GM12878 (cell line): ENCODE data around the gene CCDC137.

ENCODE experiments used
- BCL11A ChIP-seq: IDR thresholded peaks from 2 replicates; pipeline ENCODE4 v1.6.1; 2011; ENCODE audit warnings: low read depth, low read length
- BHLHE40 ChIP-seq, 2 experiments: fragments of 450-650 bp in 1 of 2; IDR thresholded peaks; 2 replicates each; pipeline ENCODE4 v1.6.1; 2011 to 2017; ENCODE audit warnings: low read depth in 2 of 2, borderline replicate concordance in 1 of 2, improper control_type of control experiment in 1 of 2, low read length in 1 of 2, mild to moderate bottlenecking in 1 of 2
- EP300 ChIP-seq, 2 experiments: fragments of 150-350 bp in 1 of 2; IDR thresholded peaks; 2 replicates each; pipeline ENCODE4 v1.6.1; 2011 to 2012; ENCODE audit warnings: low read depth in 2 of 2, low read length in 2 of 2, borderline replicate concordance in 1 of 2, improper control_type of control experiment in 1 of 2, inconsistent platforms in 1 of 2; ENCODE audit not compliant: control insufficient read depth in 1 of 2
- NFYB ChIP-seq: IDR thresholded peaks from 2 replicates; pipeline ENCODE4 v1.6.1; 2011; ENCODE audit warnings: low read depth, mild to moderate bottlenecking, low read length, improper control_type of control experiment, moderate library complexity; ENCODE audit not compliant: insufficient read depth
- PAX8 ChIP-seq: fragments of 450-650 bp; IDR thresholded peaks from 2 replicates; pipeline ENCODE4 v1.6.1; 2017; ENCODE audit warnings: mild to moderate bottlenecking, moderate library complexity
- POLR2A ChIP-seq: IDR thresholded peaks from 2 replicates; pipeline ENCODE4 v1.6.1; 2011; ENCODE audit warnings: low read depth, mild to moderate bottlenecking, low read length
- RCOR1 ChIP-seq: conservative IDR thresholded peaks from 2 replicates; pipeline ENCODE4 v1.6.1; 2012; ENCODE audit warnings: low read depth, low read length, improper control_type of control experiment
- SP1 ChIP-seq: IDR thresholded peaks from one replicate; pipeline ENCODE4 v1.6.1; 2011; ENCODE audit warnings: low read depth, low read length
- TF ChIP-seq, protein P1 (sequence below): fragments of 450-650 bp; IDR thresholded peaks from 2 replicates; pipeline ENCODE4 v1.6.1; 2017; ENCODE audit warnings: mild to moderate bottlenecking, moderate library complexity
- TF ChIP-seq, protein P2 (sequence below): IDR thresholded peaks from 2 replicates; pipeline ENCODE4 v1.6.1; 2012; ENCODE audit warnings: low read depth, low read length, improper control_type of control experiment
- TF ChIP-seq, protein P3 (sequence below), 3 experiments: IDR thresholded peaks in 2 of 3; conservative IDR thresholded peaks in 1 of 3; 2 replicates each; pipeline ENCODE4 v1.5.1; 2011; ENCODE audit warnings: low read depth in 3 of 3, low read length in 3 of 3, mild to moderate bottlenecking in 3 of 3, control low read depth in 2 of 3, moderate library complexity in 2 of 3, inconsistent platforms in 1 of 3, mixed read lengths in 1 of 3; ENCODE audit not compliant: control insufficient read depth in 2 of 3, insufficient read depth in 1 of 3; ENCODE audit errors: extremely low read depth in 1 of 3
- TF ChIP-seq, protein P4 (sequence below): IDR thresholded peaks from 2 replicates; pipeline ENCODE4 v1.6.1; 2011; ENCODE audit warnings: low read depth, low read length, improper control_type of control experiment, borderline replicate concordance

DNA sequence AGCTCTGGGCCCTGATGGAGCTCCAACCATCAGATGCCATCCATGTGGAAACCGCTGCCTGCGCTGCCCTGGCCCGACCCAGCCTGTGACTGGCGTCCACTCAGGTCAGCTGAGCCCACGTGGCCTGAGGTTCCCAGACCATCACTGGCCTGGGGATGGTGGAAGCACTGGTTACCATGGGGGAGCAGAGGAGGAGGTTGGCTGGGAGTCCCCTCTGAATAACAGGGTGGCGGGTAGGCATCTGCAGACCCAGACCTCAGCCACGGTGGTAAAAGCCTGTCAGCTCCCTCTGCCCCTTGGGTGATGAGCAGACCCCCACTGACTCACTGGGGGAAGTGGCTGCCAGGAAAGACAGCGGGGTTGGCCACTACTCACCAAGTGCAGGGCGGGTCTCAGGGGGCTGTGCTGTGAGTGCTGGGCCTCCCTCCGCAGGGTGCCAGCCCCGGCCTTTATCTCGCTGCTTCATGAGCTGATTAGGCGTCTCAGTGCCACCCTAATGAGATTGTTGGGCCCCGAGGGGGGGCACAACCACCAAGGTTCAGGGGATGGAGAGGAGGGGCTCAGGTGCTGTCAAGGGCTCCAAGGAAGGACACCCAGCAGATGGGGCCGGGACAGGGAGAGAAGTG, 10.3 kb upstream of the CCDC137 start, which contains the start of gene PDE6G:
- TF ChIP-seq, protein P1, sequence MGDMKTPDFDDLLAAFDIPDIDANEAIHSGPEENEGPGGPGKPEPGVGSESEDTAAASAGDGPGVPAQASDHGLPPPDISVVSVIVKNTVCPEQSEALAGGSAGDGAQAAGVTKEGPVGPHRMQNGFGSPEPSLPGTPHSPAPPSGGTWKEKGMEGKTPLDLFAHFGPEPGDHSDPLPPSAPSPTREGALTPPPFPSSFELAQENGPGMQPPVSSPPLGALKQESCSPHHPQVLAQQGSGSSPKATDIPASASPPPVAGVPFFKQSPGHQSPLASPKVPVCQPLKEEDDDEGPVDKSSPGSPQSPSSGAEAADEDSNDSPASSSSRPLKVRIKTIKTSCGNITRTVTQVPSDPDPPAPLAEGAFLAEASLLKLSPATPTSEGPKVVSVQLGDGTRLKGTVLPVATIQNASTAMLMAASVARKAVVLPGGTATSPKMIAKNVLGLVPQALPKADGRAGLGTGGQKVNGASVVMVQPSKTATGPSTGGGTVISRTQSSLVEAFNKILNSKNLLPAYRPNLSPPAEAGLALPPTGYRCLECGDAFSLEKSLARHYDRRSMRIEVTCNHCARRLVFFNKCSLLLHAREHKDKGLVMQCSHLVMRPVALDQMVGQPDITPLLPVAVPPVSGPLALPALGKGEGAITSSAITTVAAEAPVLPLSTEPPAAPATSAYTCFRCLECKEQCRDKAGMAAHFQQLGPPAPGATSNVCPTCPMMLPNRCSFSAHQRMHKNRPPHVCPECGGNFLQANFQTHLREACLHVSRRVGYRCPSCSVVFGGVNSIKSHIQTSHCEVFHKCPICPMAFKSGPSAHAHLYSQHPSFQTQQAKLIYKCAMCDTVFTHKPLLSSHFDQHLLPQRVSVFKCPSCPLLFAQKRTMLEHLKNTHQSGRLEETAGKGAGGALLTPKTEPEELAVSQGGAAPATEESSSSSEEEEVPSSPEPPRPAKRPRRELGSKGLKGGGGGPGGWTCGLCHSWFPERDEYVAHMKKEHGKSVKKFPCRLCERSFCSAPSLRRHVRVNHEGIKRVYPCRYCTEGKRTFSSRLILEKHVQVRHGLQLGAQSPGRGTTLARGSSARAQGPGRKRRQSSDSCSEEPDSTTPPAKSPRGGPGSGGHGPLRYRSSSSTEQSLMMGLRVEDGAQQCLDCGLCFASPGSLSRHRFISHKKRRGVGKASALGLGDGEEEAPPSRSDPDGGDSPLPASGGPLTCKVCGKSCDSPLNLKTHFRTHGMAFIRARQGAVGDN: no peak
- TF ChIP-seq POLR2A (no peak), NFYB (no peak), RCOR1 (no peak), SP1 (no peak), EP300 (IDR thresholded peaks at IDR 0.05; ENCODE audit: borderline replicate concordance in 1 of 2, control insufficient read depth in 1 of 2, low read depth in 2 of 2, low read length in 2 of 2) (no peak), PAX8 (no peak), BHLHE40 (IDR thresholded peaks at IDR 0.05; ENCODE audit: borderline replicate concordance in 1 of 2, low read depth in 2 of 2, low read length in 1 of 2) (no peak), BCL11A (no peak)
- TF ChIP-seq, protein P2, sequence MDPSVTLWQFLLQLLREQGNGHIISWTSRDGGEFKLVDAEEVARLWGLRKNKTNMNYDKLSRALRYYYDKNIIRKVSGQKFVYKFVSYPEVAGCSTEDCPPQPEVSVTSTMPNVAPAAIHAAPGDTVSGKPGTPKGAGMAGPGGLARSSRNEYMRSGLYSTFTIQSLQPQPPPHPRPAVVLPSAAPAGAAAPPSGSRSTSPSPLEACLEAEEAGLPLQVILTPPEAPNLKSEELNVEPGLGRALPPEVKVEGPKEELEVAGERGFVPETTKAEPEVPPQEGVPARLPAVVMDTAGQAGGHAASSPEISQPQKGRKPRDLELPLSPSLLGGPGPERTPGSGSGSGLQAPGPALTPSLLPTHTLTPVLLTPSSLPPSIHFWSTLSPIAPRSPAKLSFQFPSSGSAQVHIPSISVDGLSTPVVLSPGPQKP: no peak
- TF ChIP-seq, protein P3, sequence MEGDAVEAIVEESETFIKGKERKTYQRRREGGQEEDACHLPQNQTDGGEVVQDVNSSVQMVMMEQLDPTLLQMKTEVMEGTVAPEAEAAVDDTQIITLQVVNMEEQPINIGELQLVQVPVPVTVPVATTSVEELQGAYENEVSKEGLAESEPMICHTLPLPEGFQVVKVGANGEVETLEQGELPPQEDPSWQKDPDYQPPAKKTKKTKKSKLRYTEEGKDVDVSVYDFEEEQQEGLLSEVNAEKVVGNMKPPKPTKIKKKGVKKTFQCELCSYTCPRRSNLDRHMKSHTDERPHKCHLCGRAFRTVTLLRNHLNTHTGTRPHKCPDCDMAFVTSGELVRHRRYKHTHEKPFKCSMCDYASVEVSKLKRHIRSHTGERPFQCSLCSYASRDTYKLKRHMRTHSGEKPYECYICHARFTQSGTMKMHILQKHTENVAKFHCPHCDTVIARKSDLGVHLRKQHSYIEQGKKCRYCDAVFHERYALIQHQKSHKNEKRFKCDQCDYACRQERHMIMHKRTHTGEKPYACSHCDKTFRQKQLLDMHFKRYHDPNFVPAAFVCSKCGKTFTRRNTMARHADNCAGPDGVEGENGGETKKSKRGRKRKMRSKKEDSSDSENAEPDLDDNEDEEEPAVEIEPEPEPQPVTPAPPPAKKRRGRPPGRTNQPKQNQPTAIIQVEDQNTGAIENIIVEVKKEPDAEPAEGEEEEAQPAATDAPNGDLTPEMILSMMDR (IDR thresholded peaks at IDR 0.05 in 2 of 3, conservative IDR thresholded peaks at IDR 0.05 in 1 of 3; ENCODE audit: control insufficient read depth in 2 of 3, extremely low read depth in 1 of 3, insufficient read depth in 1 of 3, low read depth in 3 of 3, low read length in 3 of 3): no peak
- TF ChIP-seq, protein P4, sequence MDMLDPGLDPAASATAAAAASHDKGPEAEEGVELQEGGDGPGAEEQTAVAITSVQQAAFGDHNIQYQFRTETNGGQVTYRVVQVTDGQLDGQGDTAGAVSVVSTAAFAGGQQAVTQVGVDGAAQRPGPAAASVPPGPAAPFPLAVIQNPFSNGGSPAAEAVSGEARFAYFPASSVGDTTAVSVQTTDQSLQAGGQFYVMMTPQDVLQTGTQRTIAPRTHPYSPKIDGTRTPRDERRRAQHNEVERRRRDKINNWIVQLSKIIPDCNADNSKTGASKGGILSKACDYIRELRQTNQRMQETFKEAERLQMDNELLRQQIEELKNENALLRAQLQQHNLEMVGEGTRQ: no peak
